Endothelial cell of umbilical vein (primary cell): ENCODE results near the gene GZF1.

Experiments
- CTCF ChIP-seq, 2 donors: IDR thresholded peaks; 1 replicate in 1 of 2; 2 replicates in 1 of 2; pipeline ENCODE4 v1.5.1; 2011; ENCODE audit warnings: low read length in 2 of 2, mild to moderate bottlenecking in 2 of 2, moderate library complexity in 2 of 2, control low read depth in 1 of 2, inconsistent platforms in 1 of 2, low read depth in 1 of 2; ENCODE audit not compliant: insufficient read depth in 1 of 2; ENCODE audit errors: extremely low read depth in 1 of 2
- JUN ChIP-seq: IDR thresholded peaks from 2 replicates; pipeline ENCODE4 v1.6.1; 2011; ENCODE audit warnings: borderline replicate concordance, low read depth; ENCODE audit not compliant: insufficient read length, insufficient read depth
- POLR2A ChIP-seq: IDR thresholded peaks from 2 replicates; pipeline ENCODE4 v1.6.1; 2012; ENCODE audit warnings: low read depth, mild to moderate bottlenecking, control low read depth, low read length
- POLR2AphosphoS5 ChIP-seq: IDR thresholded peaks from 2 replicates; pipeline ENCODE4 v1.6.1; 2012; ENCODE audit warnings: low read depth, mild to moderate bottlenecking, control low read depth, low read length, moderate library complexity; ENCODE audit not compliant: insufficient read depth
- TF ChIP-seq, protein P1 (sequence below): IDR thresholded peaks from 2 replicates; pipeline ENCODE4 v1.6.1; 2011; ENCODE audit not compliant: insufficient read depth, insufficient read length

DNA sequence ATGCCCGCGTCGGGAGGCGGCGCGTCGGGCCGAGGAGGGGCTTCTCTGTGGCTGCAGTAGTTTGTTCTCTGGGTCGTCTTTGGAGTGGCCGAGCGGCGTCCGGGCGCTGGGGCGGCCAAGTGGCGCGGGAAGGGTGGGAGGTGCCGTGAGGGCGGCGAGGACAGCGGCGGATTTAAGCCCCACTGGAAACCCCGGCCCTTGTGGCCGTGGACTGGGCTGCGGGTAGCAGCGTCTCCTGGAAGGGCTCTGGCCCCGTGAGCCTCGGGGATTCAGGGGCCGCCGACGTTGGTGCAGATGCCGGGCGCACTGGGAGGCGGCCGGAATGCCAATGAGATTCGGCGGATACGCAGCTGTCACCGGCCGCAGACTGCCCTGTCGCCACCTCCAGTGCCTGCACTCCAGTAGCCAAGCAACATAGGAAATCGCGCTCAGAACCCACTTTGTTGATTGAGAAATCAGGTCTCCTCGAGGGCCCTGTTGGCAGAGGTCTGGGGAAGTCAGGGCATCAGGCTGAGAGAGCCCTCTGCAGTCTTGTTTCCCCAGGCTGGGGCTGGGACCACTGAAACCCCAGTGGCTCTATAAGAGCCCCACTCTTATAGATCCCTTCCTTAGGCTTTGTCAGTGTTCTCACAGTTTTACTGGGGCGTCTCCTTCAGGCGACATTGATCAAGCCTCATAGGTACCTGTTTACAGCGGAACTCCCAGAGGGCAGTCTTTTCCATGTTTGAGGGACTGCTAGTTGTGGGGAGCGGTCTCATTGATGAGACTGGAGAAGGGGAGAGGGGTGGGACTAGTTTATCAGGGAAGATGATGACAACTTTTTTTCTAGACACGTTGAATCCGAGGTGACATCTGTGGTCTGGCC lies 642 bp downstream of the GZF1 start:
- TF ChIP-seq CTCF (IDR thresholded peaks at IDR 0.05; ENCODE audit: extremely low read depth in 1 of 2, insufficient read depth in 1 of 2, low read depth in 1 of 2, low read length in 2 of 2) (no peak), POLR2AphosphoS5 (no peak), POLR2A (no peak), JUN (no peak)
- TF ChIP-seq, protein P1, sequence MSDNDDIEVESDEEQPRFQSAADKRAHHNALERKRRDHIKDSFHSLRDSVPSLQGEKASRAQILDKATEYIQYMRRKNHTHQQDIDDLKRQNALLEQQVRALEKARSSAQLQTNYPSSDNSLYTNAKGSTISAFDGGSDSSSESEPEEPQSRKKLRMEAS: no peak
